B cell (primary cell): ENCODE measurements around the gene DUOXA2. TPM values are rescaled to one million over a fixed set of nuclear protein-coding genes. Genes with fewer than 3 reads are reported as not detected.

Experiments used
- ATAC-seq: fragments of 200-7000 bp; cut with Tn5 transposase; one replicate; pipeline ENCODE4 v1.10.0; 2021; ENCODE audit warnings: low read depth, mild to moderate bottlenecking, moderate number of reproducible peaks, moderate library complexity
- CTCF ChIA-PET: fragments of 350-600 bp; sonication (Branson Sonifier 250); formaldehyde crosslinking; loops from one replicate; lab custom pipeline; 2021; ENCODE audit warnings: antibody characterized with exemption, inconsistent platforms; lab: Charles Lee
- POLR2A ChIA-PET: fragments of 350-600 bp; sonication (Branson Sonifier 250); formaldehyde crosslinking; loops from one replicate; lab custom pipeline; 2021; ENCODE audit warnings: antibody characterized with exemption; lab: Charles Lee
- DNase-seq: peaks from one replicate; pipeline ENCODE4 v3.0.0; 2013
- H2AFZ ChIP-seq: 2 replicates; pipeline ENCODE4 v1.6.1; 2012; ENCODE audit warnings: mild to moderate bottlenecking, low read depth, low read length; ENCODE audit not compliant: insufficient read depth, poor library complexity, severe bottlenecking
- H3K27ac ChIP-seq, 2 donors: 1 replicate in 1 of 2; 2 replicates in 1 of 2; pipeline ENCODE4 v1.5.1; 2012 to 2013; ENCODE audit warnings: low read length in 2 of 2, mild to moderate bottlenecking in 2 of 2, moderate library complexity in 1 of 2
- H3K27me3 ChIP-seq, 4 experiments: fragments of 200-600 bp in 1 of 4; sonication (generic) in 1 of 4; replicated peaks in 1 of 4; 1 replicate in 2 of 4; 2 replicates in 2 of 4; pipeline versions ENCODE4 v1.6.1 to v1.7.0; 2013 to 2016; ENCODE audit warnings: low read length in 3 of 4, mild to moderate bottlenecking in 2 of 4, mixed read lengths in 1 of 4, moderate library complexity in 1 of 4; ENCODE audit not compliant: insufficient read depth in 4 of 4, control insufficient read depth in 3 of 4; ENCODE audit errors: control extremely low read depth in 1 of 4
- H3K36me3 ChIP-seq, 2 experiments: replicated peaks in 1 of 2; 1 replicate in 1 of 2; 2 replicates in 1 of 2; pipeline versions ENCODE4 v1.6.1 to v1.7.1; 2013; ENCODE audit warnings: low read length in 1 of 2; ENCODE audit not compliant: insufficient read depth in 2 of 2, control insufficient read depth in 1 of 2; ENCODE audit errors: control extremely low read depth in 1 of 2, extremely low read depth in 1 of 2
- H3K4me1 ChIP-seq, 2 donors: fragments of 200-600 bp in 1 of 2; sonication (generic) in 1 of 2; 1 replicate in 1 of 2; 2 replicates in 1 of 2; pipeline versions ENCODE4 v1.5.1 to v1.6.1; 2013 to 2017; ENCODE audit warnings: low read length in 2 of 2; ENCODE audit not compliant: control insufficient read depth in 2 of 2, insufficient read depth in 2 of 2
- H3K4me2 ChIP-seq: replicated peaks from 2 replicates; pipeline ENCODE3; 2012; ENCODE audit warnings: mild to moderate bottlenecking, low read depth, low read length; ENCODE audit not compliant: poor library complexity, severe bottlenecking
- H3K4me3 ChIP-seq, 5 experiments: fragments of 200-600 bp in 1 of 5; sonication (generic) in 1 of 5; 1 replicate in 3 of 5; 2 replicates in 2 of 5; pipeline versions ENCODE4 v1.5.1 to v1.7.0; 2011 to 2016; ENCODE audit warnings: low read length in 4 of 5, mild to moderate bottlenecking in 4 of 5, low read depth in 2 of 5, control low read depth in 1 of 5, moderate library complexity in 1 of 5; ENCODE audit not compliant: insufficient read depth in 1 of 5; ENCODE audit errors: control extremely low read depth in 1 of 5, extremely low read depth in 1 of 5
- H3K79me2 ChIP-seq: fragments of 200-600 bp; sonication (generic); one replicate; pipeline ENCODE4 v1.6.0; 2016; ENCODE audit warnings: low read length; ENCODE audit not compliant: control insufficient read depth, insufficient read depth
- H3K9ac ChIP-seq: fragments of 200-600 bp; sonication (generic); 2 replicates; pipeline ENCODE4 v1.6.1; 2017; ENCODE audit warnings: mild to moderate bottlenecking, low read length, moderate library complexity
- H3K9me3 ChIP-seq, 3 donors: one replicate each; pipeline versions ENCODE4 v1.6.1 to v1.7.1; 2013; ENCODE audit warnings: low read length in 2 of 3; ENCODE audit not compliant: control insufficient read depth in 2 of 3, insufficient read depth in 1 of 3; ENCODE audit errors: control extremely low read depth in 1 of 3
- H4K20me1 ChIP-seq: 2 replicates; pipeline ENCODE4 v1.6.0; 2012; ENCODE audit warnings: mild to moderate bottlenecking, low read length; ENCODE audit not compliant: insufficient read depth, control insufficient read depth, poor library complexity, severe bottlenecking
- H3K27ac Mint-ChIP-seq: one replicate; pipeline ENCODE4 v1.8.0; 2021; ENCODE audit warnings: mixed read lengths
- H3K27me3 Mint-ChIP-seq: one replicate; pipeline ENCODE4 v1.8.0; 2021; ENCODE audit warnings: mixed read lengths
- H3K4me1 Mint-ChIP-seq: one replicate; pipeline ENCODE4 v1.8.0; 2021; ENCODE audit warnings: mixed read lengths
- H3K4me3 Mint-ChIP-seq: one replicate; pipeline ENCODE4 v1.8.0; 2021; ENCODE audit warnings: mixed read lengths
- H3K9me3 Mint-ChIP-seq: one replicate; pipeline ENCODE4 v1.8.0; 2022; ENCODE audit warnings: mixed read lengths; ENCODE audit not compliant: insufficient read depth
- CTCF ChIP-seq: fragments of 200-600 bp; IDR thresholded peaks from one replicate; pipeline ENCODE4 v1.8.0; 2022; ENCODE audit warnings: antibody characterized with exemption, mild to moderate bottlenecking
- EZH2 ChIP-seq: IDR thresholded peaks from 2 replicates; pipeline ENCODE4 v1.6.1; 2012; ENCODE audit warnings: borderline replicate concordance, low read depth, mild to moderate bottlenecking, moderate library complexity, low read length; ENCODE audit not compliant: insufficient read depth, poor library complexity, severe bottlenecking
- WGBS: methylation state at CpG from one replicate; pipeline ENCODE4 v1.1.5; 2013; ENCODE audit warnings: missing lambda C conversion rate; ENCODE audit not compliant: insufficient coverage; 5-methylcytosine and 5-hydroxymethylcytosine counted together
- intact Hi-C: fragments of 100-400 bp; cut with micrococcal nuclease; formaldehyde crosslinking; loops from one replicate; pipeline ENCODE4 v1.10.0; 2022
- polyA plus RNA-seq: library from polyadenylated mRNA; depleted of rRNA; stranded (reverse); fragments of >200 nt; gene quantifications from 2 replicates; pipeline ENCODE4 v1.2.3, GENCODE V29; 2012
- total RNA-seq, 2 donors: library from RNA; stranded (reverse); fragments of 120-200 nt in 1 of 2; gene quantifications; 1 replicate in 1 of 2; 2 replicates in 1 of 2; pipeline versions ENCODE4 v1.2.3 to v1.2.4, GENCODE V29; 2013 to 2022

Gene DUOXA2
- total and polyA plus RNA-seq, 2 donors (not counting 1 experiment from before 2014, with no cell fraction given) = not detected

- no peaks in the 10 kb centered on the region for H3K36me3 ChIP-seq
- TF ChIP-seq CTCF (no peak), EZH2 (no peak)
- no peak overlapping the region for H3K4me2 ChIP-seq
- H3K9me3 Mint-ChIP-seq = no peaks in the 10 kb centered on the region
- H2AFZ ChIP-seq = no peak overlapping the region
- no peaks in the 10 kb centered on the region for H3K4me1 Mint-ChIP-seq
- H3K9me3 ChIP-seq = no peaks in the 10 kb centered on the region
- H3K4me3 Mint-ChIP-seq = no peak overlapping the region
- peaks cover 6% of the 10 kb centered on the region for H3K79me2 ChIP-seq
- H3K27me3 ChIP-seq = no peaks in the 10 kb centered on the region
- no peak overlapping the region for H3K9ac ChIP-seq
- DNase-seq = no peak
- CTCF ChIA-PET = interaction anchor here (0.9 kb wide), 1 partner anchor 38 kb away, joined by 3 read pairs; no protein-coding TSS in a partner anchor
- ATAC-seq = no peak
- no peaks in the 10 kb centered on the region for H3K27me3 Mint-ChIP-seq
- POLR2A ChIA-PET = no interaction called here
- H3K27ac Mint-ChIP-seq = no peak overlapping the region
- 94% methylated on average over 2 of the region's 8 CpGs for WGBS
- H3K4me3 ChIP-seq = no peak overlapping the region
- no peaks in the 10 kb centered on the region for H3K4me1 ChIP-seq
- H4K20me1 ChIP-seq = no peaks in the 10 kb centered on the region
- intact Hi-C loops = no loop called here
- no peak overlapping the region for H3K27ac ChIP-seq
These were observed 41.6 kb downstream of the DUOXA2 start for GRCh38 chr15:45155739-45156138.

GRCh38 chr15:45156744-45157455 is 42.8 kb downstream of the DUOXA2 start:
- H3K9me3 Mint-ChIP-seq = no peaks in the 10 kb centered on the region
- TF ChIP-seq CTCF (no peak), EZH2 (no peak)
- Histone ChIP-seq H3K79me2 (peaks cover 11% of the 10 kb centered on the region), H3K27ac (no peak overlapping the region), H3K4me1 (no peaks in the 10 kb centered on the region), H3K36me3 (no peaks in the 10 kb centered on the region), H3K27me3 (no peaks in the 10 kb centered on the region), H3K9ac (no peak overlapping the region), H3K9me3 (no peaks in the 10 kb centered on the region), H3K4me3 (no peak overlapping the region), H2AFZ (no peak overlapping the region), H4K20me1 (peaks cover 3% of the 10 kb centered on the region), H3K4me2 (no peak overlapping the region)
- no peaks in the 10 kb centered on the region for H3K27me3 Mint-ChIP-seq
- no peaks in the 10 kb centered on the region for H3K4me1 Mint-ChIP-seq
- ChIA-PET POLR2A (no interaction called here), CTCF (interaction anchor here (0.8 to 1.3 kb wide), 3 partner anchors 11 to 111 kb away, joined by 3 to 4 read pairs (median 3); no protein-coding TSS in a partner anchor)
- 86% methylated on average over 6 of the region's 7 CpGs for WGBS
- ATAC-seq (no peak), DNase-seq (no peak)
- no peak overlapping the region for H3K4me3 Mint-ChIP-seq
- no peak overlapping the region for H3K27ac Mint-ChIP-seq
- intact Hi-C loops = no loop called here
